ENCODE results near the gene SPEM2.

Gene SPEM2

GRCh38 chr17:7409716-7410115 is 15.7 kb upstream of the SPEM2 start:
- TF ChIP-seq CTCF (conservative IDR thresholded peaks at IDR 0.05) (no peak), ZFX (IDR thresholded peaks at IDR 0.05) (no peak)
- H3K27ac ChIP-seq: no peak overlapping the region

GRCh38 chr17:7410634-7411426 is 14.6 kb upstream of the SPEM2 start:
- no peak overlapping the region for H3K27ac ChIP-seq
- no peak for TF ChIP-seq CTCF (conservative IDR thresholded peaks at IDR 0.05)
- no peak for TF ChIP-seq ZFX (IDR thresholded peaks at IDR 0.05)

- TF ChIP-seq CTCF (conservative IDR thresholded peaks at IDR 0.05): no peak
- no peak for TF ChIP-seq ZFX (IDR thresholded peaks at IDR 0.05)
- no peak overlapping the region for H3K27ac ChIP-seq
Measured at GRCh38 chr17:7411427-7411750, 14.0 kb upstream of the SPEM2 start.

GRCh38 chr17:7413346-7413985 is 11.9 kb upstream of the SPEM2 start:
- H3K27ac ChIP-seq: no peak overlapping the region
- TF ChIP-seq ZFX (IDR thresholded peaks at IDR 0.05) (no peak), CTCF (conservative IDR thresholded peaks at IDR 0.05) (no peak)

GRCh38 chr17:7414837-7415236 is 10.6 kb upstream of the SPEM2 start:
- no peak for TF ChIP-seq CTCF (conservative IDR thresholded peaks at IDR 0.05)
- TF ChIP-seq ZFX (IDR thresholded peaks at IDR 0.05): no peak
- no peak overlapping the region for H3K27ac ChIP-seq

GRCh38 chr17:7415784-7416183 is 9.6 kb upstream of the SPEM2 start:
- H3K27ac ChIP-seq: no peak overlapping the region
- no peak for TF ChIP-seq ZFX (IDR thresholded peaks at IDR 0.05)
- no peak for TF ChIP-seq CTCF (conservative IDR thresholded peaks at IDR 0.05)

- H3K27ac ChIP-seq: no peak overlapping the region
- TF ChIP-seq CTCF (conservative IDR thresholded peaks at IDR 0.05): no peak
Measured at GRCh38 chr17:7416323-7416722, 9.1 kb upstream of the SPEM2 start.

All from C4-2B (cell line).